Measurements from ENCODE around the gene CAPN14.

GRCh38 chr2:31234683-31235503, 17.6 kb upstream of the CAPN14 start:
- no peak for TF ChIP-seq YY1 (IDR thresholded peaks at IDR 0.05; ENCODE audit: low read depth)
- TF ChIP-seq CTCF (IDR thresholded peaks at IDR 0.05): no peak
- no peak for TF ChIP-seq MAX (IDR thresholded peaks at IDR 0.05; ENCODE audit: low read depth)
- TF ChIP-seq USF2 (IDR thresholded peaks at IDR 0.05; ENCODE audit: borderline replicate concordance, low read depth, low read length): no peak
- TF ChIP-seq PBX3 (IDR thresholded peaks at IDR 0.05): no peak
